ENCODE data around the gene PIK3R3.

Gene PIK3R3

GRCh38 chr1:46130606-46131005 is 1.8 kb downstream of the PIK3R3 start:
- DNase-seq (ENCODE audit: low read depth), result no peak
- TF ChIP-seq CTCF (IDR thresholded peaks at IDR 0.05; ENCODE audit: control insufficient read depth, insufficient read depth, low read depth, low read length, missing control alignments), result no peak
- peak overlapping the region; percentile 65 for H3K4me3 ChIP-seq (ENCODE audit: control insufficient read depth, low read depth, low read length)

- DNase-seq (ENCODE audit: low read depth), result no peak
- no peak overlapping the region for H3K4me3 ChIP-seq (ENCODE audit: control insufficient read depth, low read depth, low read length)
- no peak for TF ChIP-seq CTCF (IDR thresholded peaks at IDR 0.05; ENCODE audit: control insufficient read depth, insufficient read depth, low read depth, low read length, missing control alignments)
Observed at GRCh38 chr1:46130121-46130520, 2.3 kb downstream of the PIK3R3 start.

- no peak for DNase-seq (ENCODE audit: low read depth)
- TF ChIP-seq CTCF (IDR thresholded peaks at IDR 0.05; ENCODE audit: control insufficient read depth, insufficient read depth, low read depth, low read length, missing control alignments), result no peak
- H3K4me3 ChIP-seq (ENCODE audit: control insufficient read depth, low read depth, low read length), result no peak overlapping the region
Observed at GRCh38 chr1:46128344-46128743, 4.1 kb downstream of the PIK3R3 start.

- no peak for DNase-seq (ENCODE audit: low read depth)
- H3K4me3 ChIP-seq (ENCODE audit: control insufficient read depth, low read depth, low read length), result no peak overlapping the region
- no peak for TF ChIP-seq CTCF (IDR thresholded peaks at IDR 0.05; ENCODE audit: control insufficient read depth, insufficient read depth, low read depth, low read length, missing control alignments)
Observed at GRCh38 chr1:46118856-46119255, 13.6 kb downstream of the PIK3R3 start.

GRCh38 chr1:46117810-46118494 is 14.5 kb downstream of the PIK3R3 start:
- no peak overlapping the region for H3K4me3 ChIP-seq (ENCODE audit: control insufficient read depth, low read depth, low read length)
- no peak for TF ChIP-seq CTCF (IDR thresholded peaks at IDR 0.05; ENCODE audit: control insufficient read depth, insufficient read depth, low read depth, low read length, missing control alignments)
- no peak for DNase-seq (ENCODE audit: low read depth)

GRCh38 chr1:46114925-46115603 is 17.4 kb downstream of the PIK3R3 start:
- no peak for TF ChIP-seq CTCF (IDR thresholded peaks at IDR 0.05; ENCODE audit: control insufficient read depth, insufficient read depth, low read depth, low read length, missing control alignments)
- DNase-seq (ENCODE audit: low read depth), result no peak
- no peak overlapping the region for H3K4me3 ChIP-seq (ENCODE audit: control insufficient read depth, low read depth, low read length)

Measured in AG09309 (cell line).